DND-41 (cell line): ENCODE results near the gene PRRC2A.

Experiments
- ATAC-seq: fragments of 200-7000 bp; cut with Tn5 transposase; 3 replicates; pipeline ENCODE4 v1.9.1; 2021; ENCODE audit warnings: low read depth; ENCODE audit not compliant: insufficient read depth
- DNase-seq: peaks from one replicate; pipeline ENCODE4 v3.0.0-alpha.2; 2020
- H2AFZ ChIP-seq: 2 replicates; pipeline ENCODE4 v1.6.0; 2012; ENCODE audit warnings: low read depth, low read length
- H3K27ac ChIP-seq: 2 replicates; pipeline ENCODE4 v1.5.1; 2012; ENCODE audit warnings: low read length, inconsistent platforms
- H3K27me3 ChIP-seq: fragments of 200-600 bp; sonication (generic); 2 replicates; pipeline ENCODE4 v1.6.0; 2012; ENCODE audit warnings: low read length, mild to moderate bottlenecking, inconsistent platforms; ENCODE audit not compliant: insufficient read depth, poor library complexity
- H3K36me3 ChIP-seq: 2 replicates; pipeline ENCODE4 v1.5.1; 2012; ENCODE audit warnings: low read length, inconsistent platforms; ENCODE audit not compliant: insufficient read depth
- H3K4me1 ChIP-seq: 2 replicates; pipeline ENCODE4 v1.5.1; 2012; ENCODE audit warnings: mild to moderate bottlenecking, low read length; ENCODE audit not compliant: insufficient read depth
- H3K4me2 ChIP-seq: 2 replicates; pipeline ENCODE4 v1.6.0; 2012; ENCODE audit warnings: mild to moderate bottlenecking, moderate library complexity, low read length, inconsistent platforms; ENCODE audit not compliant: insufficient read depth
- H3K4me3 ChIP-seq, 2 experiments: fragments of 200-600 bp in 1 of 2; shearing (Covaris generic) in 1 of 2; 2 replicates each; pipeline ENCODE4 v1.5.1; 2012 to 2016; ENCODE audit warnings: inconsistent platforms in 2 of 2, low read length in 2 of 2, mild to moderate bottlenecking in 2 of 2, low read depth in 1 of 2, moderate library complexity in 1 of 2
- H3K79me2 ChIP-seq: 2 replicates; pipeline ENCODE4 v1.6.0; 2012; ENCODE audit warnings: low read length, inconsistent platforms; ENCODE audit not compliant: insufficient read depth
- H3K9ac ChIP-seq: 2 replicates; pipeline ENCODE4 v1.6.0; 2012; ENCODE audit warnings: low read depth, mild to moderate bottlenecking, inconsistent platforms, low read length, moderate library complexity
- H3K9me3 ChIP-seq: 2 replicates; pipeline ENCODE4 v1.5.1; 2012; ENCODE audit warnings: low read length, moderate library complexity, mild to moderate bottlenecking, inconsistent platforms; ENCODE audit not compliant: insufficient read depth, severe bottlenecking
- H4K20me1 ChIP-seq: 2 replicates; pipeline ENCODE4 v1.6.0; 2012; ENCODE audit warnings: low read length; ENCODE audit not compliant: insufficient read depth
- EZH2 ChIP-seq: IDR thresholded peaks from 3 replicates; pipeline ENCODE4 v1.6.1; 2012; ENCODE audit warnings: borderline replicate concordance, low read depth, mild to moderate bottlenecking, moderate library complexity, low read length, inconsistent platforms; ENCODE audit not compliant: severe bottlenecking
- TF ChIP-seq, protein P1 (sequence below): IDR thresholded peaks from 2 replicates; pipeline ENCODE4 v1.5.1; 2012; ENCODE audit warnings: borderline replicate concordance, low read length, moderate library complexity, mild to moderate bottlenecking; ENCODE audit not compliant: poor library complexity, severe bottlenecking; ENCODE audit errors: extremely low read depth

Gene PRRC2A

GRCh38 chr6:31580807-31581433 lies 39.6 kb upstream of the PRRC2A start:
- Histone ChIP-seq H3K9ac (peak overlapping the region; percentile 91), H3K9me3 (no peaks in the 10 kb centered on the region), H3K27me3 (peaks cover 10% of the 10 kb centered on the region), H3K4me1 (peaks cover 49% of the 10 kb centered on the region), H3K36me3 (no peaks in the 10 kb centered on the region; the same call in 1 of the 2 replicates), H3K27ac (peak overlapping the region; percentile 76), H3K4me3 (peak overlapping the region; percentile 78 to 95), H3K4me2 (peak overlapping the region; percentile 99), H2AFZ (peak overlapping the region; percentile 100), H4K20me1 (no peaks in the 10 kb centered on the region), H3K79me2 (peaks cover 4% of the 10 kb centered on the region; the same call in 1 of the 2 replicates)
- TF ChIP-seq EZH2, result peak; percentile 52
- TF ChIP-seq, protein P1, sequence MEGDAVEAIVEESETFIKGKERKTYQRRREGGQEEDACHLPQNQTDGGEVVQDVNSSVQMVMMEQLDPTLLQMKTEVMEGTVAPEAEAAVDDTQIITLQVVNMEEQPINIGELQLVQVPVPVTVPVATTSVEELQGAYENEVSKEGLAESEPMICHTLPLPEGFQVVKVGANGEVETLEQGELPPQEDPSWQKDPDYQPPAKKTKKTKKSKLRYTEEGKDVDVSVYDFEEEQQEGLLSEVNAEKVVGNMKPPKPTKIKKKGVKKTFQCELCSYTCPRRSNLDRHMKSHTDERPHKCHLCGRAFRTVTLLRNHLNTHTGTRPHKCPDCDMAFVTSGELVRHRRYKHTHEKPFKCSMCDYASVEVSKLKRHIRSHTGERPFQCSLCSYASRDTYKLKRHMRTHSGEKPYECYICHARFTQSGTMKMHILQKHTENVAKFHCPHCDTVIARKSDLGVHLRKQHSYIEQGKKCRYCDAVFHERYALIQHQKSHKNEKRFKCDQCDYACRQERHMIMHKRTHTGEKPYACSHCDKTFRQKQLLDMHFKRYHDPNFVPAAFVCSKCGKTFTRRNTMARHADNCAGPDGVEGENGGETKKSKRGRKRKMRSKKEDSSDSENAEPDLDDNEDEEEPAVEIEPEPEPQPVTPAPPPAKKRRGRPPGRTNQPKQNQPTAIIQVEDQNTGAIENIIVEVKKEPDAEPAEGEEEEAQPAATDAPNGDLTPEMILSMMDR, result peak; percentile 94
- peak; percentile 90 for DNase-seq
- ATAC-seq, result peak; percentile 78

GRCh38 chr6:31581434-31582229 lies 38.9 kb upstream of the PRRC2A start:
- Histone ChIP-seq H3K4me2 (peak overlapping the region; percentile 99), H3K36me3 (no peaks in the 10 kb centered on the region; the same call in 1 of the 2 replicates), H3K79me2 (peaks cover 4% of the 10 kb centered on the region; the same call in 1 of the 2 replicates), H3K9ac (peak overlapping the region; percentile 91), H3K4me3 (peak overlapping the region; percentile 78 to 95), H3K4me1 (peaks cover 49% of the 10 kb centered on the region), H3K27ac (peak overlapping the region; percentile 76), H3K27me3 (peaks cover 10% of the 10 kb centered on the region), H3K9me3 (no peaks in the 10 kb centered on the region), H4K20me1 (no peaks in the 10 kb centered on the region), H2AFZ (peak overlapping the region; percentile 100)
- 0 out of 3 replicates have a peak, but pooled peaks have one; percentile 1 for ATAC-seq
- DNase-seq, result peak; percentile 51
- TF ChIP-seq EZH2, result no peak
- TF ChIP-seq, protein P1, result no peak

GRCh38 chr6:31582230-31582643 lies 38.3 kb upstream of the PRRC2A start, which contains the start of gene LTB:
LTB (minus strand) TSS chr6:31582424; CDS start chr6:31582417, 7 bp downstream.
- Histone ChIP-seq H3K27ac (peak within 1 kb of the TSS; percentile 76), H3K4me1 (peaks cover 51% of the 10 kb centered on the region), H3K79me2 (peaks cover 4% of the 10 kb centered on the region; the same call in 1 of the 2 replicates), H3K4me2 (peak within 1 kb of the TSS; percentile 99), H3K9ac (peak within 1 kb of the TSS; percentile 91), H3K36me3 (no peaks in the 10 kb centered on the region; the same call in 1 of the 2 replicates), H3K4me3 (peak within 1 kb of the TSS; percentile 78 to 95), H3K9me3 (no peaks in the 10 kb centered on the region), H4K20me1 (no peaks in the 10 kb centered on the region), H2AFZ (peak within 1 kb of the TSS; percentile 100), H3K27me3 (peaks cover 10% of the 10 kb centered on the region)
- DNase-seq (peak; percentile 84), ATAC-seq (peak; percentile 25)
- no peak for TF ChIP-seq EZH2
- TF ChIP-seq, protein P1, result no peak
